GOT3 (cell line): ENCODE data around the gene DBI.

Source experiments
- DNase-seq: peaks from one replicate; lab custom pipeline; 2025; ENCODE audit warnings: mixed read lengths; lab: John Stamatoyannopoulos, UW

The DBI gene

DNA sequence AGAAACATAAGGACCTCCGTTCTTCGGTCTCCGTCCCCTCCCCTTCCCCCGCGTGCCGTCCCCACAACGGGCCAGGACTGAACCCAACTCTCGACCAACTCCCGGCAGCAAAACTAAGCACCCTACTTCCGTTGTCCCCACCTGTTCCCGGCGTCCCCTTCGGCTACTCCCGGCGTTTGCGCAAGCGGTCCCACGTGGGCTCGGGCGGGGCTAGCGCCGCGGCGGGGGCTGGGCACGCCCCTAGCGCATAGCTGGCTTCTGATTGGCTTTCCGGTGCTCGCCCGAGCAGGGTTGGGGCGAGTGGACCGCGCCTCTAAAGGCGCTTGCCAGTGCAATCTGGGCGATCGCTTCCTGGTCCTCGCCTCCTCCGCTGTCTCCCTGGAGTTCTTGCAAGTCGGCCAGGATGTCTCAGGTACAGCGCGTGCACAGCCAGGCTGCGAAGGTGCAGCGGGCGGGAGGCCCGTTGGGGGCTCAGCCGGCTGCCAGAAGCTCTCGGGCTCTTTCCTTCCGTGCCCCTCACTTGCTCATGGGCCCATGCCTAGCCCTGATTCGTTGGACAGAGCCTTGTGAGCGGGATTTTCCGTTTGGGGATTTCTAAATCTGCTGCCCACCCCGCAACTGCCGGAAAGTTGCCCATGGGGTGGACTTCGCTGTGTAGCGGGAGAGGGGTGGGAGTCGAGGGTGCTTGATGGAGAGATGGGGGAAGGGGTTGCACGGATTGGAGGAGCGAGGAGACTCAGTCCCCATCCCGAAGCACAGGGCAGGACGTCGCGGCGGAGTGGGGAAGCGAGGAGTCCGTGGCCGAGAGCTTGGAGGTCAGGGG lies at the start of gene DBI, which contains the start of gene C2orf76:
Gene DBI (plus strand): TSS at position 329 of the 823 bp plus-strand sequence. CDS start 75 bp downstream, at position 404.
Gene C2orf76 (minus strand): TSS at position 186 of the 823 bp plus-strand sequence. CDS start 26,875 bp downstream, outside the sequence.
- DNase-seq: peak; percentile 83

DNA sequence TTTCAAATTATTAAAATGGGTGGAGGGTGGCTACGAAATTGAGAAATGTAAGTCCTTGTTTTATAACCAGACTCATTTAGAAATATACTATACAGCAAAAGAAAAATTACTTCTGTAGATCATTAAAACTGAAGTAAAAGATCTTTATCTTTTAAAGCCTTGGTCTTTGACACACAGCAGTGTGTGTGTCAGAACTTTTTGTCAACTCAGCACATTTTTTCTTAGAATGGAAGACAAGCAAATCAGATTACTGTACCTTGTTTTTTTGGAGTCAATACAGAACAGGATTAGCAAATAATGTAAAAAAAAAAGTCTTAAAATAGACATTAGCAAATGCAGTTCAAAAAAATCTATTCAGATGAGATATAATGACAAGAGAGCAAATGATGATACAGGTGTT lies 49.2 kb upstream of the DBI start:
- no peak for DNase-seq

DNA sequence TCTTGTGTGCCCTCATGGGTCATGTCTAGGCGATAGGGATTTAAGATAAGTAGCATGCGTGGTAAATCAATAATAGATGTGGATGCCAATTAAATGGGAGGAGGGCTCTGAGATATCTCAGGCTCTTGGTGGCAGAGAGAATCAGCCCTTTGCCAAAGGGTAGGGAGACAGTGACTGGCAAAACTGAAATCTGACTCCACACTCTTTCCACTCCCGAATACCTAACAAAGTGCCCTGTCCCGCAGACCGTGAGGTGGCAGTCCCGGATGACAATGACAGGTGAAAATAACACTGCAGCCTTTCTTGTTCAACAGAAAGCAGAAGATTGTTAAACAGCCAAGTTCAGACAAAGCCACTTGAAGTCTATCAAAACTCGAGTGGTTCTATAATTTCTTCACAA lies 47.2 kb upstream of the DBI start:
- no peak for DNase-seq

DNA sequence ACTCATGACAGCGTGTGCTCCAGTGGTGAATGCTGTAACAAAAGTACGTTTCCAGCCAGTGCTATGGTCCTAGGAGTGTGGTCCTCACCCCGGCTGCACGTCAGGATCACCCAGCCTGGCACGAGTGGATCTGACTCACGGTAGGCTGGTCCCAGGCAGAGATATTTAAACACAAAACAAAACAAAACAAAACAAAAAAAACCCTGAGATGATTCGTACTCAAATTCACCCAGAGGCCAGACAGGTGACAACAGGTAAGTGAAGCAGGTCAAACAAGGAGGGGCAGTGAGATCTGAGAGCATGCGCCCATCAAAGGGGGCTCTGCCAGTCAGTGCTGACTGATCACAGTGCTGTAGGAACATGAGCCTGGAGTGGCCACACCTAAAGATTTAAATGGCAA lies 43.3 kb upstream of the DBI start:
- no peak for DNase-seq

DNA sequence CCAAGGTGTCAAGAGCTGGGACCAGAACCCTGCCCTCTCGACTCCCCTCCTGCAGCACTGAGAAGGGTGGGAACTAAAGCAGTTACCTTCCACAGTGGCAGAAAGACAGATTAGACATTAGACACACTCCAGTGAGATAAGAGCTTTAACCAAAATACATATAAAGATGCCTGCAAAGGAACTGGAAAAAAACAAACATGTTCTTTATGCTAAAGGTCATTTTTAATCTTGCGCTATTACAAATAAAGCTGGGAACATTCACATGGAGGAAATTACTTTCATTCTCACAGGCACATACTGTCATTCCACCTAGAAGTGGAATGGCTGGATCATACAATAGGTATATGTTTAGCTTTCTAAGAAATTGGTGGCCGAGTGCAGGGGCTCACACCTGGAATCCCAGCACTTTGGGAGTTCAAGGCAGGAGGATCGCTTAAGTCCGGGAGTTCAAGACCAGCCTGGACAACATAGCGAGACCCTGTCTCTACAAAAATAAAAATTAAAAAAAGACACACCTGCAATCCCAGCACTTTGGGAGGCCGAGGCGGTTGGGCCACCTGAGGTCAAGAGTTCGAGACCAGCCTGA lies 42.0 kb upstream of the DBI start:
- no peak for DNase-seq

DNA sequence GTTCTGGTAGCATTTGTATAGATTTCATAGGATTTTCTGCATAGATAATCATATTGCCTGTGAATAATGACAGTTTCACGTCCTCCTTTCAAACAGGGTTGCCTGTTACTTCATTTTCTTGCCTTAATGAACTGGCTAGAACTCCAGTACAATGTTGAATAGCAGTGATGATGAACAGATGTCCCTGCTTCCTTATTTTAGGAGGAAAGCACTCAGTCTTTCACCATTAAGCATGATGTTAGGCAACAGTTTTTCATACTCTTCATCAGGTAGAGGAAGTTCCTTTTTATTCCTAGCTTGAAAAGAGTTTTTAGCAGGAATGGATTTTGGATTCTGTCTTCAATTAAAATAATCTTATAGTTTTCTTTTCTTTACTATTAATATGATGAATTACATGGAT lies 39.8 kb upstream of the DBI start:
- DNase-seq: no peak

DNA sequence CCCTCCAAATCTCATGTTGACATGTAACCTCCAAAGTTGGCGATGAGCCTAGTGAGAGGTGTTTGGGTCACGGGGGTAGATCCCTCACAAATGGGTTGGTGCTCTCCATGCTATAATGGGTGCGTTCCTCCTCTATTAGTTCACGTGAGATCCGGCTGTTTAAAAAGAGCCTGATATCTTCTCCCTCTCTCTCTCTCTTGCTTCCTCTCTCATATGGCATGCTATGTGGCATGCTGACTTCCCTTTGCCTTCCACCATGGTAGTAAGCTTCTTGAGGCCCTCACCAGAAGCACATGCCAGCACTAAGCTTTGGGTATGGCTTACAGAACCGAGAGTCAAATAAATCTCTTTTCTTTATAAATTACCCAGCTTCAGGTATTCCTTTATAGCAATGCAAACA lies 39.3 kb upstream of the DBI start:
- DNase-seq: no peak

DNA sequence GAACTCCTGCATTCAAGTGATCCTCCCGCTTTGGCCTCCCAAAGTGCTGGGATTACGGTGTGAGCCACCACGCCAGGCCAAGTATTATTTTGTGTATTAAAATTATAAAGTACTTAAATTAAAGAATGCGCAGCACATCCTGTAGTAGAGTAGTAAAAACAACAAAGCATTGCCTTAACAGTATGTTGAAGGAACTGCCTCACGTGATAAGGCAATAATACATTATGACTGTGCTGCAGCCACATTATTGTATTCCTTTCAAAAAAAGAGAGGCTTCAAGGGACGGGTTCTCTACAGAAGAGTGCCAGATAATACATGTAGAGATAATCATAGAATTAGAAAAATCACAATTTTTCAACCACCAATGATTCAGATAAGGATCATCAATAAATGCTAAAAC lies 33.8 kb upstream of the DBI start:
- DNase-seq: no peak

DNA sequence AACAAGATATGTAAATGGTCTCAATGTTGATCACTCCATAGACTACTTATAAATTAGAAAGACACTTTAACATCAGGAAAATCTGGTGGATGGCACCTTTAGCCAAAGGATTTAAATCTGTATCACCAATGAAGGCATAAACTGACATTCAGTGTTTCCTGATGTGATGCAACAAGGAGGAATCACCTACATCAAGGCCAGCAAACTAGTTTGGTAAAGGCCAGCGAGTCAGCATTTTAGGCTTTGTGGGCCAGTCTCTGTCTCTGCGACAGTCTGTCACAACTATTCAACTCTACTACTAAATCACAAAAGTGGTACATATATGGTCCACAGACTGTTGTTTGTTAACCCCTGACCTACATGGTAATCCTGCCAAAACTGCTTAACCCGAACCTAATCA lies 33.4 kb upstream of the DBI start:
- no peak for DNase-seq

DNA sequence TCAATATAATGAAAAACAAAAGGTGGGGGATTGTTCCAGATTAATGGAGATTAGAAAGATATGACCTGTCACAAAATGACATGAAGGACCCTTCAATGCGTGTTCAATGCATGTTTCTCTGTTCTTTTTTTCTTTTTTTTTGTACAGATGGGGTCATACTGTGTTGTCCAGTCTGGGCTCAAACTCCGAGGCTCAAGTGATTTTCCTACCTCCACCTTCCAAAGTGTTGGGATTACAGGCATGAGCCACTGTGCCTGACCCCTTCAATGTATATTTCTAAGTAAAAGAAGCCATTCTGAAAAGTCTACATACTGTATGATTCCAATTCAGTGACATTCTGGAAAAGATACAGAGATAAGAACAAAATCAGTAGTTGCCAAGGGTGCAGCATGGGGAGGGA lies 32.9 kb upstream of the DBI start:
- no peak for DNase-seq

DNA sequence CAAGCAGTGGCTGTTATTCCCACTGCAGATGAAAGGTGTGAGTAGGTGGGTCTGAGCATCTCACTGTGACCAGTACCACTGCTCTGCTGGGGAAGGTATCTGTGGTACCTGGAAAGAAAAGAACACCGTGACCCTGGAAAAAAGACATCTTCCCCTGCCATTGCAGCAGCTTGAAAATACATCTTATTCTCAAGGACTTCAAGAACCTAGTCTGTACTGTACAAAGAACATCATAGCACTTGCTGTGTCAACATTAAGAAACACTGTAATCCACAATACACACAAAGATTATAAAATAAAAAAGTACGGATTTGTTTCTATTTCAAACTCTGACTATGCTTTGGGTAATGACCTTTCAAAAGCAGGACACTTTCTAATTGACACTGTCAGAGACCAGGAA lies 29.0 kb upstream of the DBI start:
- no peak for DNase-seq

DNA sequence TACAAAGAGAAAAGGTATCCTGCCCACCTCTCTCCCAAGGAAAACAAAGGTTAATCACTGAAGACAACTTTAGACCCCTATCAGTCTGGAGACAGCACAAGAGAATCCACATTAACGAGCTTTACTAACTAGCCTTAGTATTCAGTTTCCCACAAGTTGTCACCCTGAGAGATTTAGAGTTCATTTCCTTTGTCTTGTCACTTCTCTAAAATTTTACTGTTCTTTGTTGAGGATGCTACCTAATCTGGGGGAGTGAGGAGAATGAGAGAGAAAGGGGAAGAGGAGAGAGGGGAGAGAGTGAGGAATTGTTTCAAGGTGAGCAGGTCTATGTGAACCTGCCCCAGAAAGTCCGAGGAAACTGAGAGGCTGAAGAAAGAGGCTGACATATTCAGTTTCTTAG lies 28.5 kb upstream of the DBI start:
- DNase-seq: no peak

DNA sequence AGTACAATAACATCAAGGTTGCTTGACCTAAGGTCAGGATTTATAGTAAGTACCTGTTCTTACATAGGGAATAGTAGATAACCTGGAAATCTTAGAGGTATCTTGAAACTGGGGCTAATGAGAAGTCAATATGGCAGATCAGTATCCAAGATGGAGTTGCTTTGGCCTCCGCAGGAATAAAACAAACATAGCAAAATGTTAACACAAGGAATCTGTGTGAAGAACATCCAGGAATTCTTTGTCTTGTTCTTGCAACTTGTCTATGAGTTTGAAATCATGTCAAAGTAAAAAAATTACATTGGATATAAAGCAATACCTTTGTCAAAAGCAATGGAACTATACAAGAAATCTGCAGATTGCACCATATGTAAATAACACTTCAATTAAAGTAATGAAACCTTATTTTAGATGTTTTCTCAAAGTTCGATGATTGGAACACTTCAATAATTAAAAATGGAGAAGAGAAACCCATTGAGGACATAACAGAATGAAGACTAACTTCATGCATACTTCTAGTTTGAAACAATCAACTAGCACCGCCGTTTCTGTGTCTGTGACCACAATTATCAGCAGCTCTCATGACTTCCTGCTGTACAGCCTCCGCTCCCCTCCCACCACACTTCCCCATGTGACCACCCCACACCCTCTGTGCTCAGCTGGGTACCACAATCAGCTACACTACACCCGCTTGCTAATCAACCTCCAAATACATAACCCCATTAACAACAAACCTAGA lies 27.8 kb upstream of the DBI start:
- no peak for DNase-seq

DNA sequence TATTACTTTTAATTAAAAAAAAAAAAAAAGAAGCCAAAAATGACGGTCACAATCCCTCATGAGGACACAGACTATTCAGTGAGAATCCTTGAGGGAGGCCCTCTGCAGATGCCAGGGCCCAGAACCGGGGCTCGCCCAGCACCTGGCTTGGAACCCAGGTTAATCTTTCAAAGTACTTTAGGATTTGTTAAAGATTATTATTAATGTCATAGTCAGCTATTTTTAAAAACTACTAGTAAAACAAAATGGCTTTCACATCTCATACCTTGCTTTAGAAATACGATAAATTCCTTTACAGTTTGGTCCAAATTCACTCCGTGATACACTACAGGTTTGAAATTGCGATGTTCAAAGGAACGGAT lies 27.2 kb upstream of the DBI start:
- no peak for DNase-seq

DNA sequence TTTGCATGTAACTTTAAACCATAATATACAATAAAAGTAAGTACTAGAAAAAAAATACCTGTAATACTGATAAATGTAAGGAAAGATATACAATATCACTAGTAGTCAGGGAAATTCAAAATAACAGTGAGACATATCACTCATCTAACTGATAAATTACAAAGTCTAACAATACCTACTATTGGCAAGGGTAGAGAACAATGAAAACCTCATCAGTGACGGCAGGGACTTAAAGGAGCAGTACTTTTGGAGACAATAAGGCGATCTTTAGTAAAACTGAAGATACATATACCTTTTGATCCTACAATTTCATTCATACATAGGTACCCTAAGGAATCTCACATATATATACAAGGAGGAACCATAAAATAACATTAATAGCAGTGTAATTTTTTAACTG lies 25.1 kb upstream of the DBI start:
- no peak for DNase-seq

DNA sequence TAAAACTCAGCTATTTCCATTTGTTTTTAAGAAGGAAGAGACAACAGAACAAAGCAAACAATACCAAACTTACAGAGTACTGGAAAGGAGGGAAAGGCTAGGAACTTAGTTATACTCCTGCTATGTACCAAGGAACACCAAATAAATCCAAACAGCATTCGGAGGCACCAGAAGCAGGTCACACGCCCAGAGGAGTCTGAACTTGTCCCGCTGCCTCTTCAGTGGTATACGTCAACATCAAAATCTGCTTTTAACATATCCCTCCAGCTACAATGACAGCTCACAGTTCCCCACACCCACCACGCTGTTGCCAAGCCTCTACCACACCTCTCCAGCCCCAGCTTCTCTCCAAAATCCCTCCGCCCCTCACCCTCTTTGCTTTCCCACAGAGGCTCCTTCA lies 17.5 kb upstream of the DBI start:
- DNase-seq: no peak

DNA sequence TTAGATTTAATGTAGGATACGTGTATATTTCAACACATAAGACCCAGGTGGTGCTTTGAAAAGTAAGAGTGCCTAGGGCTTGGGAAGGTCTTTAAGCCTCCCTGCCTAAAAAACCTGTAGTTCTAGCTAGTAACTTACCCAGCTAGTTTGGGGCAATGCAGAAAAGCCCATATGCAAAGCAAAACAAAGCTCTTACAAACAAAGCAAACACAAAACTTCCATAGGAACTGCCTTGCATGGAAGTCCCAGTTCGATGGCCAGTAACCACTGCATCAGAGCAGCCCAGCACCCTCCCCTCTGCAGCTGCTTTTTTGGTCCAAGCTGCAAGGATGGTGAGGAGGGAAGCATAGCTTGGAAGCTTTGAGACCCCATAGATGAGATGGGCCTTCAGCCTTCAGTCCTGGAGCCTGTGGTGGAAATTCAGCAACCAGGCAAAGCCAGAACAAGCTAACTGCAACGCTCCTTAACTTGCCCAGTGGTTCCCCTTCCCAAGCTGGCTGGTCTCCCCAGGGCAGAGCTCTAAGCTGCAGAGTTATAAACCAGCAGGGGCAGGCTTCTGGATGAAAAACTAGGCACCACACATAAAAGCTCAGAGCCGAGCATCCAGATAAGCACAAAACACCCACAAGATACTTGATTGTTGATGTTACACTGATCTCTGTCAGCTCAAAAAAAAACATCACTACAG lies 16.3 kb upstream of the DBI start:
- DNase-seq: no peak

DNA sequence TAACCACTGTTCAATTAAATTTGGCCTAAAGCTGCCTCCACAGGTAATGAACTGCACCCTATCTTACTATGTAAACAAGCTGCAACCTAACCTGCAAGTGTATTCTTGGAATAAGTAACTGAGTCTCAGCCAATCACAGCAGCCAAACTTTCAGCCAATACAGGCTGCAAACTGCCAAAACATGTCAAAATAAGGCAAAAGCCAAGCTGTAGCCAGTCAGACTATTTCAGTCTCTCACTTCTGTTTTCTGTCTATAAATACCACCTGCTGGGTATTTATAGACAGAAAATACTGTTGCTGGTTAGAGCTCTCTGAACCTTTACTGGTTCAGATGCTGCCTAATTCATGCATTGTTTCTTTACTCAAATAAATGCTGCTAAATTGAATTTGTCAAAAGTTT lies 14.4 kb upstream of the DBI start:
- DNase-seq: no peak

DNA sequence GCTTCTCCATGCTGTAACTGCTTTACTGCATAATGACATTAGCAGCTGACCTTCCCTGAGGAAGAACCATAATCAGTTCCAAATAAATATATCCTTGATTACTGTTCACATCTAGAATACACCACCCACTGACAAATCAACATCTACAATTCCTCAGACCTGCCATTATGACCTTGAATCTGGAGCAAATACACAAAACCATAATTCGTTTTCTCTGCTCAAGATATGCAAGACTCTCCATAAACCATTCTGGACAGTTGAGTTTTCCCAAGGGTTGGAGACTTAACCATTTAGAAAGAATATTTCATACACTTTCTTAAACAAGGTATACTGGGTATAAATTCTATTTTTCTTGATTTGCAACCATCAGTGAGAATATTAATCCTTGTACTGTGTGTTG lies 11.9 kb upstream of the DBI start:
- no peak for DNase-seq

DNA sequence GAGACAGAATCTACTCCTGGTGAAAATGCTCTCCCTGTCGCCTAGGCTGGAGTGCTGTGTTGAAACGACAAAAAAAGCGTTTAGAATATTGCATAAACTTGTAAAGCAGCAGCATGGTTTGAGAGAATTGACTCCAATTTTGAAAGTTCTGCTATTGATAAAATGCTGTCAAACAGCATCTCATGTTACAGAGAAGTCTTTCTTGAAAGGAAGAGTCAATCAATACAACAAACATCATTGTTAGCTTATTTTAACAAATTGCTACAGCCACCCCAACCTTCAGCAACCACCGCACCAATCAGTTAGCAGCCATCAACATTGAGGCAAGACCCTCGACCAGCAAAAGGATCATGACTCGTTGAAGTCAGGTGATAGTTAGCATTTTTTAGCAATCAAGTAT lies 7.0 kb upstream of the DBI start:
- DNase-seq: no peak

DNA sequence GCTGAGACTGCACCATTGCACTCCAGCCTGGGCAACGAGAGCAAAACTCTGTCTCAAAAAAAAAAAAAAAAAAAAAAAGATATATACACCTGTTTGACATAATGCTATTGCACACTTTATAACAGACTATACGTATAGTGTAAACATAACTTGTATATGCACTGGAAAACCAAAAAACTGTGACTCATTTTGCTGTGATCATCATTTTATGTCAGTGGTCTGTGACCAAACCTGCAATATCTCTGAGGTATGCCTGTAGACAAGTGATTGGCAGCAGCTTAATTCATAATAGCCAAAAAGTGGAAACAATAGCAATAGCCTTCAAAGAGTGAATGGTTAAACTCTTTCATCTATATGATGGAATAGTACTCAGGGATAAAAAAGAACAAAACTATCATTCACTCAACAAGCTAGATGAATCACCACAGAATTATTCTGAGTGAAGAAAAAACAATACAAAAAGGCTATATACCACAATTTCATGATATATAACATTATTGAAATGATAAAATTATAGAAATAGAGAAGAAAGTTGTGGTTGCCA lies 6.3 kb upstream of the DBI start:
- no peak for DNase-seq

DNA sequence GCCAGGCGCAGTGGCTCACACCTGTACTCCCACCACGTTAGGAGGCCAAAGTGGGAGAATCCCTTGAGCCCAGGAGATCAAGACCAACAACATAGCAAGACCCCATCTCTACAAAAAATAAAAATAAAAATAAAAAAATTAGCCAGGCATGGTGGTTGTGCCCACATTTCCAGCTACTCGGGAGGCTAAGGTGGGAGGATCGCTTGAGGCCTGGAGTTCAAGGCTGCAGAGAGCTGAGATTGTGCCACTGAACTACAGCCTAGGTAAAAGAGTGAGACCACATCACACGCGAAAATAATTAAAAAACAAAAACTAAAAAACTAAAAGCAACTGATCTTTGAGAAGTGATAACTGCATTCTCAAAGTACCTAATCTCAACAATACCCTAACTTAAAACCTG lies 2.0 kb upstream of the DBI start:
- no peak for DNase-seq
